ENCODE measurements around the gene NGDN. TPM values are rescaled to one million over a fixed set of nuclear protein-coding genes. Genes with fewer than 3 reads are reported as not detected.

Gene NGDN
- total RNA-seq, 1 experiment from 2014 or later, result 82.2 TPM

- no peaks in the 10 kb centered on the region for H3K9me3 ChIP-seq (ENCODE audit: low read length)
- no peak overlapping the region for H3K4me2 ChIP-seq (ENCODE audit: low read depth, low read length, poor library complexity, severe bottlenecking)
- no peaks in the 10 kb centered on the region for H3K79me2 ChIP-seq (ENCODE audit: low read length)
- no peak overlapping the region for H2AFZ ChIP-seq (ENCODE audit: low read length)
- H3K9me2 ChIP-seq (replicated peaks; ENCODE audit: insufficient read depth, low read length), result no peaks in the 10 kb centered on the region
- H4K20me1 ChIP-seq (ENCODE audit: insufficient read depth, low read depth, low read length), result no peaks in the 10 kb centered on the region; the same call in 1 of the 2 replicates
- no peaks in the 10 kb centered on the region for H3K4me1 ChIP-seq (ENCODE audit: low read length)
- H3K27ac ChIP-seq (ENCODE audit: low read length), result no peak overlapping the region
- no peak overlapping the region for H3K9ac ChIP-seq (ENCODE audit: low read length)
- no peaks in the 10 kb centered on the region for H3K27me3 ChIP-seq (ENCODE audit: low read length)
- no peaks in the 10 kb centered on the region for H3K36me3 ChIP-seq (ENCODE audit: insufficient read depth, low read length)
- DNase-seq, result no peak
- H3K4me3 ChIP-seq (ENCODE audit: low read length), result no peak overlapping the region
Observed at GRCh38 chr14:23492618-23493272, 23.2 kb downstream of the NGDN start.

DNA sequence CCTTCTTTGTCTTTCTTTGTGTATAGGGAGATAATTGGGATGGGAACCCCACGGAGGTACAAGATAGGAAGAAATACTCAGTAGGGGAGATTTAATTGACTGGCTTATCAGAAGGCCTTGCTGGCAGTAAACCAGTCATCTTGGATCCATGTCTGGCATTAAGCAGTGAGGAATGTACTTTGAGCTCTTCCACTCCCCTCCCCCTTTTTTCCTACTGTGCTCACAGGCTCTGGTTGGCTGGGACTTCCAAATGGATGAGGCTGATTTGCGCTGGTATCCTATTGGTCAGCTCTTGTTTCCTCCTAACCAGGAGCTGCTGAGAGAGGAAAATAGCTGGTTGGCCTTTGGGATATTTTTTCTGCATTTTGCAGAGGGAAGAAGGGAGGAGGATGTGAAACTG is 24.7 kb downstream of the NGDN start:
- Histone ChIP-seq H3K79me2 (ENCODE audit: low read length) (no peaks in the 10 kb centered on the region), H3K4me3 (ENCODE audit: low read length) (no peak overlapping the region), H3K4me1 (ENCODE audit: low read length) (no peaks in the 10 kb centered on the region), H4K20me1 (ENCODE audit: insufficient read depth, low read depth, low read length) (no peaks in the 10 kb centered on the region; the same call in 1 of the 2 replicates), H3K9me2 (replicated peaks; ENCODE audit: insufficient read depth, low read length) (no peaks in the 10 kb centered on the region), H3K27me3 (ENCODE audit: low read length) (no peaks in the 10 kb centered on the region), H3K9ac (ENCODE audit: low read length) (no peak overlapping the region), H3K9me3 (ENCODE audit: low read length) (no peaks in the 10 kb centered on the region), H3K4me2 (ENCODE audit: low read depth, low read length, poor library complexity, severe bottlenecking) (no peak overlapping the region), H2AFZ (ENCODE audit: low read length) (no peak overlapping the region), H3K36me3 (ENCODE audit: insufficient read depth, low read length) (no peaks in the 10 kb centered on the region), H3K27ac (ENCODE audit: low read length) (no peak overlapping the region)
- no peak for DNase-seq

- H3K4me2 ChIP-seq (ENCODE audit: low read depth, low read length, poor library complexity, severe bottlenecking), result no peak overlapping the region
- no peak overlapping the region for H3K4me3 ChIP-seq (ENCODE audit: low read length)
- no peak overlapping the region for H3K9ac ChIP-seq (ENCODE audit: low read length)
Observed at GRCh38 chr14:23512156-23512555, 42.7 kb downstream of the NGDN start.

DNA sequence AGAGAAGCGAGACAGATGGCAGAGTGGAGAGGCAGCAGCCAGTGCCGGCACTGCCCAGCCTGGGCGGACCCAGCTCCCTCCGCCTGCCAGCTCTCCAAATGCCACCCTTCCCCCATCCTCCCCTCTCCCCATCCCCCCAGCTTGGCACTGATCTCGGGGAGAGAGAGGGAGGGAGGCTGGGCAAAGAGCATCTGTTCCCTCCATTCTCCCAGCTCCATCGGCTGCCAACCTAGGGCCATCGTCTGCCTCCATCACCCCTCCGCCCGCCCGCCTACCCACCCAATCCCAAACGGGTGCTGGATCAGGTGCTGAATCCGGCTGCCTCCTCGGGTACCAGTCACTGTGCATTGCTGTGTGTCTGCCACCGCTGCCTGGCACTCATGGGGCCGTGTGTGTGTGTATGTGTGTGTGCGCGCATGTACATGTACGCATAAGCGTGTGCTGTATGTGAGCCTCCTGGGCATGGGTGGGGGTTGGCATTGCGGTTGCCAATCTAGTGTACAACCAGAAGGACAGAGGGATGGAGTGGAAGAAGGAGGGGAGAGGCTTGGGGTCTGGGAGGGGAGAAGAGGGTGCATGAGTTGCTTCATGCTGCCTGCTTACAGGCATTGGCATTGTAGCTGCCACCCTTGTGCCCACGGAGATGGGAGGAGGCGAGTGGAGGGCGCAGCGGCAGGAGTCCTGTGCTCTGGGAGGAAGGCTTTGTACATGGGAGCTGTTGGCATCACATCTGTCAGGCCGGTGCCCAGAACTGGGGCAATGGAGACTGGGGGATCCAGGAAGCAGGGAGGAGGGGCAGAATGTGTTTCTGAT is 43.7 kb downstream of the NGDN start:
- Histone ChIP-seq H3K36me3 (ENCODE audit: insufficient read depth, low read length) (no peaks in the 10 kb centered on the region), H3K4me1 (ENCODE audit: low read length) (no peaks in the 10 kb centered on the region), H3K9me2 (replicated peaks; ENCODE audit: insufficient read depth, low read length) (no peaks in the 10 kb centered on the region), H4K20me1 (ENCODE audit: insufficient read depth, low read depth, low read length) (no peaks in the 10 kb centered on the region), H2AFZ (ENCODE audit: low read length) (no peak overlapping the region), H3K27ac (ENCODE audit: low read length) (no peak overlapping the region), H3K4me3 (ENCODE audit: low read length) (no peak overlapping the region), H3K4me2 (ENCODE audit: low read depth, low read length, poor library complexity, severe bottlenecking) (no peak overlapping the region), H3K27me3 (ENCODE audit: low read length) (no peaks in the 10 kb centered on the region), H3K9ac (ENCODE audit: low read length) (no peak overlapping the region), H3K79me2 (ENCODE audit: low read length) (no peaks in the 10 kb centered on the region), H3K9me3 (ENCODE audit: low read length) (no peaks in the 10 kb centered on the region)
- DNase-seq, result no peak

More at GRCh38 chr14:23512156-23512555, 42.7 kb downstream of the NGDN start:
- H3K36me3 ChIP-seq (ENCODE audit: insufficient read depth, low read length), result no peaks in the 10 kb centered on the region
- H3K79me2 ChIP-seq (ENCODE audit: low read length), result no peaks in the 10 kb centered on the region
- no peaks in the 10 kb centered on the region for H3K9me3 ChIP-seq (ENCODE audit: low read length)
- no peaks in the 10 kb centered on the region for H4K20me1 ChIP-seq (ENCODE audit: insufficient read depth, low read depth, low read length)
- DNase-seq, result no peak
- H3K9me2 ChIP-seq (replicated peaks; ENCODE audit: insufficient read depth, low read length), result no peaks in the 10 kb centered on the region
- H3K27me3 ChIP-seq (ENCODE audit: low read length), result no peaks in the 10 kb centered on the region
- no peak overlapping the region for H2AFZ ChIP-seq (ENCODE audit: low read length)
- no peaks in the 10 kb centered on the region for H3K4me1 ChIP-seq (ENCODE audit: low read length)
- no peak overlapping the region for H3K27ac ChIP-seq (ENCODE audit: low read length)

DNA sequence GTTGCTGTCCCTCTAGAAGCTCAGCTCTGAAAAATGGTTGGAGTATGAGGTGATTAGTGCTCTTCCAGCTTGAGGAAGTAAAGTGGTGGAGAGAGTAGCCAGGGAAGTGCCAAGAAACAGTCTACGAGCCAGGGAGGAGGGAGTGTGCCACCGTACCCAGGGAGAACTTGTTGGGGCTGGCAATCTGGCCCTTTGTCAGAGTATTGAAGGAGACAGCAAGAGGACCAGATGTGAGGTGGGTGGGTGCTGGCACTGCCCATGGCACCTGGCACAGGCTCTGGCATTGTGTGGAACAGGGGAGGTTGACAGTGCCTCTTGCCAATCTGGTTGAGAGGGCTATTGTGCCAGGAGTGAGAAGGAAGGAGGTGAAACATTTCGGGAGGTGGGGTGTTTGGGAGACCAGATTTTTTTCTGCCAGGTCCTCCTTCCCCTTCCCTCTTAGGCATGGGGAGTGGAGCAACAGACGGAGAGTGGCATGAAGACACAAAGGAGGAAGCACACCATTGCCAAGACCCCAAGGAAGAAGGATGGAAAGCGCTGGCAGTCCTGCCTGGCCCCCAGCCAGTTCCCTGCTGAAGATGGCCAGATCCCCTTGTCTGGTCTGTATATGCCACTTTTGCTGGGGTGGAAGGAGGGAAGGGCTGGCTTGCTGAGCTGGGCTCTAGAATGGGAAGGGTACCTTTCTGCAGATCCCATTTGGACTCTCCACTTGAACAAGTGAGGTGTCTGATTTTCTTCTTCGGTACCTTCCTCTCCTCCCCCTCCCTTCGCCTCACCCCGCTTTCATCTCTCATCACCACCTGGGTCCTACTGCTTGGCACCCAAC is 44.5 kb downstream of the NGDN start:
- H3K4me3 ChIP-seq (ENCODE audit: low read length), result no peak overlapping the region
- no peak overlapping the region for H3K27ac ChIP-seq (ENCODE audit: low read length)
- no peak overlapping the region for H3K4me2 ChIP-seq (ENCODE audit: low read depth, low read length, poor library complexity, severe bottlenecking)
- H3K9me2 ChIP-seq (replicated peaks; ENCODE audit: insufficient read depth, low read length), result no peaks in the 10 kb centered on the region
- no peaks in the 10 kb centered on the region for H3K79me2 ChIP-seq (ENCODE audit: low read length)
- no peak overlapping the region for H3K9ac ChIP-seq (ENCODE audit: low read length)
- no peaks in the 10 kb centered on the region for H4K20me1 ChIP-seq (ENCODE audit: insufficient read depth, low read depth, low read length)
- H3K9me3 ChIP-seq (ENCODE audit: low read length), result no peaks in the 10 kb centered on the region
- H3K4me1 ChIP-seq (ENCODE audit: low read length), result no peaks in the 10 kb centered on the region
- DNase-seq, result no peak
- no peak overlapping the region for H2AFZ ChIP-seq (ENCODE audit: low read length)
- H3K36me3 ChIP-seq (ENCODE audit: insufficient read depth, low read length), result no peaks in the 10 kb centered on the region
- no peaks in the 10 kb centered on the region for H3K27me3 ChIP-seq (ENCODE audit: low read length)

GRCh38 chr14:23514644-23514957 is 45.1 kb downstream of the NGDN start:
- Histone ChIP-seq H3K4me1 (ENCODE audit: low read length) (no peaks in the 10 kb centered on the region), H3K36me3 (ENCODE audit: insufficient read depth, low read length) (no peaks in the 10 kb centered on the region), H3K4me2 (ENCODE audit: low read depth, low read length, poor library complexity, severe bottlenecking) (no peak overlapping the region), H4K20me1 (ENCODE audit: insufficient read depth, low read depth, low read length) (no peaks in the 10 kb centered on the region), H3K79me2 (ENCODE audit: low read length) (no peaks in the 10 kb centered on the region), H2AFZ (ENCODE audit: low read length) (no peak overlapping the region), H3K9ac (ENCODE audit: low read length) (no peak overlapping the region), H3K27me3 (ENCODE audit: low read length) (no peaks in the 10 kb centered on the region), H3K4me3 (ENCODE audit: low read length) (no peak overlapping the region), H3K9me3 (ENCODE audit: low read length) (no peaks in the 10 kb centered on the region), H3K27ac (ENCODE audit: low read length) (no peak overlapping the region), H3K9me2 (replicated peaks; ENCODE audit: insufficient read depth, low read length) (no peaks in the 10 kb centered on the region)
- DNase-seq, result no peak

DNA sequence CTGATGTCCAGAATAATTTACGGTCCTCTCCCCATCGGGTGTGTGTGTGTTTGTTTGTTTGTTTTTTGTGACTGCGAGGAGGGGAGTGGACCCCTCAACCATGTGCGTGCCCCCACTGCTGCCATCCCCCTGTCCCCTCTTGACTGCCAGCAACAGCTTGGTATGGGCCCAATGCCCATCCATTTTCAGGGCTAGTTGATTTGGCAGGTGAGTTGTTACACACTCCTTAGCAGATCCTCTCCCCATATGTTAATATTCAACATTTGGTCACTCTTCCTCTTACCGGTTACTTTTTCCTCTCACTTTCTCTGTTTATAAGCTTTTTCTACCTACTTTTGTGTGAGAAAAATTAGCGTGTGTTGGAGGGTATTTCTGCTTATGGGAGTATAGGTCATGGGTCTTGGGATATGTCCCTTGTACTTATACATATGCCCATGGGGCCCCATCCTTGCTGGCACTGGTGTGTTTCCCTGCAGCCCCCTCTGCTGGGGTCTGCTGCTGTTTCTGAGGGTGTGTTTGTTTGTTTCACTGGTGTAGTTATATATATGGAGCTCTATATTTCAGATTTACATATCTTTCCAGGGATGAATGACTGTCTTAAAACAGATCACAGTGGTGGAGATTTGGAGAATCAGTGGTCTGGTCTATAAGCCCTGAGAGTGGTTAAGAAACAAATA is 48.3 kb downstream of the NGDN start:
- Histone ChIP-seq H2AFZ (ENCODE audit: low read length) (no peak overlapping the region), H3K4me3 (ENCODE audit: low read length) (no peak overlapping the region), H3K79me2 (ENCODE audit: low read length) (no peaks in the 10 kb centered on the region), H3K27me3 (ENCODE audit: low read length) (no peaks in the 10 kb centered on the region), H3K9me2 (replicated peaks; ENCODE audit: insufficient read depth, low read length) (no peaks in the 10 kb centered on the region), H3K4me1 (ENCODE audit: low read length) (no peaks in the 10 kb centered on the region), H3K4me2 (ENCODE audit: low read depth, low read length, poor library complexity, severe bottlenecking) (no peak overlapping the region), H3K9ac (ENCODE audit: low read length) (no peak overlapping the region), H3K36me3 (ENCODE audit: insufficient read depth, low read length) (no peaks in the 10 kb centered on the region), H3K27ac (ENCODE audit: low read length) (no peak overlapping the region), H3K9me3 (ENCODE audit: low read length) (no peaks in the 10 kb centered on the region), H4K20me1 (ENCODE audit: insufficient read depth, low read depth, low read length) (no peaks in the 10 kb centered on the region)
- no peak for DNase-seq

DNA sequence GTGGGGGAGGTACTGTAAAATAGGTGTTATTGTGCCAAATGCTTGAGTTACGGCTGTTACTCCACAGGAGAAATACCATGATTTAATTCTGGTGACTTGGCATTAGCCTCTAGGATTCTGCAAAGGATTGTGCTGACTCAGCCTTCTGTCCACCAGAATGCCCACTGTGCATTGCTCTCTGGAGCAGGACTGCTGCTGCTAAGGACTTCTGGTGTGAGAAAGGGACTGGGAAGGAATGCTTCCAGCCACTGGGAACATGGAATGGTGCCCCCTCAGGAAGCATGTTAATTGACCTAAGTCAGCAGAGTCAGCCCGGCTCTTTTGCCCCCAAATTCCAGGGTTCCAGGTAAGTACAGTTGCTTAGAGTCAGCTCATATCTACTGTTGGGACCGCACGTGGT is 49.2 kb downstream of the NGDN start:
- H4K20me1 ChIP-seq (ENCODE audit: insufficient read depth, low read depth, low read length), result no peaks in the 10 kb centered on the region
- H3K4me3 ChIP-seq (ENCODE audit: low read length), result no peak overlapping the region
- no peaks in the 10 kb centered on the region for H3K79me2 ChIP-seq (ENCODE audit: low read length)
- no peaks in the 10 kb centered on the region for H3K36me3 ChIP-seq (ENCODE audit: insufficient read depth, low read length)
- no peak for DNase-seq
- no peak overlapping the region for H3K27ac ChIP-seq (ENCODE audit: low read length)
- no peaks in the 10 kb centered on the region for H3K9me3 ChIP-seq (ENCODE audit: low read length)
- H3K9me2 ChIP-seq (replicated peaks; ENCODE audit: insufficient read depth, low read length), result no peaks in the 10 kb centered on the region
- H3K4me2 ChIP-seq (ENCODE audit: low read depth, low read length, poor library complexity, severe bottlenecking), result no peak overlapping the region
- no peak overlapping the region for H3K9ac ChIP-seq (ENCODE audit: low read length)
- H2AFZ ChIP-seq (ENCODE audit: low read length), result no peak overlapping the region
- H3K4me1 ChIP-seq (ENCODE audit: low read length), result no peaks in the 10 kb centered on the region
- H3K27me3 ChIP-seq (ENCODE audit: low read length), result no peaks in the 10 kb centered on the region

Measured in Karpas-422 (cell line).